Measurements from ENCODE around the gene SV2C. TPM values are rescaled to one million over a fixed set of nuclear protein-coding genes. Genes with fewer than 3 reads are reported as not detected.

SV2C gene
- total RNA-seq, 1 experiment from 2014 or later: 0.09 TPM

GRCh38 chr5:76143884-76144283 lies 60.7 kb downstream of the SV2C start (continued):
- TF ChIP-seq ZNF532 (CRISPR knock-in tag; IDR thresholded peaks at IDR 0.05; ENCODE audit: borderline replicate concordance) (no peak), ZNF425 (CRISPR knock-in tag; conservative IDR thresholded peaks at IDR 0.05) (no peak)

GRCh38 chr5:76144513-76145274 lies 61.5 kb downstream of the SV2C start:
- H3K27ac Mint-ChIP-seq: no peak overlapping the region
- ChIA-PET POLR2A (no interaction called here), CTCF (interaction anchor here (0.8 to 5.0 kb wide), 8 partner anchors 10 to 259 kb away, joined by 3 to 60 read pairs (median 7); no protein-coding TSS in a partner anchor)
- 0 out of 2 replicates have a peak, but pooled peaks cover 3% of the 10 kb centered on the region for H3K36me3 Mint-ChIP-seq
- peaks cover 30% of the 10 kb centered on the region for H3K27me3 Mint-ChIP-seq (ENCODE audit: low read depth)
- peak; percentile 21 for DNase-seq (ENCODE audit: low spot score)
- no peak overlapping the region for H3K4me3 Mint-ChIP-seq
- H3K4me1 Mint-ChIP-seq: peaks cover 19% of the 10 kb centered on the region
- 0 out of 2 replicates have a peak, but pooled peaks cover 3% of the 10 kb centered on the region for H3K9me3 Mint-ChIP-seq
- TF ChIP-seq FOXP4 (CRISPR knock-in tag; IDR thresholded peaks at IDR 0.05): no peak
- TF ChIP-seq ZNF423 (CRISPR knock-in tag; IDR thresholded peaks at IDR 0.05): peak; percentile 19; the same call in 1 of the 2 replicates
- ATAC-seq: peak; percentile 97

- ATAC-seq: peak; percentile 86
Measured at GRCh38 chr5:76145945-76146344, 62.8 kb downstream of the SV2C start.

More at GRCh38 chr5:76145945-76146344, 62.8 kb downstream of the SV2C start:
- H3K27ac Mint-ChIP-seq: no peak overlapping the region
- peaks cover 19% of the 10 kb centered on the region for H3K4me1 Mint-ChIP-seq
- ChIA-PET CTCF (interaction anchor here (0.5 to 5.0 kb wide), 22 partner anchors 9 to 629 kb away, joined by 3 to 60 read pairs (median 6); no protein-coding TSS in a partner anchor), POLR2A (interaction anchor here (0.7 kb wide), 1 partner anchor 110 kb away, joined by 5 read pairs; no protein-coding TSS in a partner anchor)
- DNase-seq (ENCODE audit: low spot score): peak; percentile 50
- H3K4me3 Mint-ChIP-seq: no peak overlapping the region
- H3K9me3 Mint-ChIP-seq: 0 out of 2 replicates have a peak, but pooled peaks cover 3% of the 10 kb centered on the region
- H3K36me3 Mint-ChIP-seq: 0 out of 2 replicates have a peak, but pooled peaks cover 3% of the 10 kb centered on the region
- peaks cover 30% of the 10 kb centered on the region for H3K27me3 Mint-ChIP-seq (ENCODE audit: low read depth)
- no peak for TF ChIP-seq NFATC4 (CRISPR knock-in tag; IDR thresholded peaks at IDR 0.05)
- no peak for TF ChIP-seq ATF1 (CRISPR knock-in tag; IDR thresholded peaks at IDR 0.05)
- no peak for TF ChIP-seq ZNF671 (CRISPR knock-in tag; IDR thresholded peaks at IDR 0.05)
- TF ChIP-seq ZSCAN18 (CRISPR knock-in tag; IDR thresholded peaks at IDR 0.05): peak; percentile 62; the same call in 1 of the 2 replicates
